Panc1 (cell line): ENCODE measurements around the gene PTTG2. TPM values are rescaled to one million over a fixed set of nuclear protein-coding genes. Genes with fewer than 3 reads are reported as not detected.

Experiments used
- ATAC-seq: fragments of 200-7000 bp; cut with Tn5 transposase; 2 replicates; pipeline ENCODE4 v1.9.1; 2020; ENCODE audit warnings: mild to moderate bottlenecking, moderate library complexity
- BruUV-seq: library from RNA; stranded (reverse); fragments of 400-500 nt; replicated peaks from 2 replicates; lab custom pipeline; 2021; lab: Mats Ljungman, UMichigan
- CTCF ChIA-PET: fragments of 300-600 bp; sonication (Branson Sonifier 250); formaldehyde crosslinking; loops from one replicate; lab custom pipeline; 2022; ENCODE audit warnings: antibody characterized with exemption; lab: Charles Lee
- POLR2A ChIA-PET: fragments of 300-600 bp; sonication (Branson Sonifier 250); formaldehyde crosslinking; loops from one replicate; lab custom pipeline; 2022; ENCODE audit warnings: antibody characterized with exemption; lab: Charles Lee
- DNase-seq: peaks from one replicate; pipeline ENCODE4 v3.0.0-alpha.2; 2010; ENCODE audit warnings: low read depth, low spot score
- H3K27ac ChIP-seq: 2 replicates; pipeline ENCODE4 v1.5.1; 2011; ENCODE audit warnings: mild to moderate bottlenecking, low read length, inconsistent platforms
- H3K27me3 ChIP-seq: fragments of 200-500 bp; sonication (Bioruptor generic); 2 replicates; pipeline ENCODE4 v1.6.0; 2014; ENCODE audit warnings: low read length, inconsistent platforms; ENCODE audit not compliant: control insufficient read depth, insufficient read depth
- H3K36me3 ChIP-seq: fragments of 200-500 bp; sonication (Bioruptor generic); 2 replicates; pipeline ENCODE4 v1.5.1; 2014; ENCODE audit warnings: inconsistent platforms, mild to moderate bottlenecking, low read length, moderate library complexity; ENCODE audit not compliant: control insufficient read depth, insufficient read depth
- H3K4me1 ChIP-seq: 2 replicates; pipeline ENCODE4 v1.5.1; 2011; ENCODE audit warnings: inconsistent platforms, mild to moderate bottlenecking, low read length, moderate library complexity; ENCODE audit not compliant: control insufficient read depth, insufficient read depth
- H3K4me3 ChIP-seq, 2 experiments: 2 replicates each; pipeline ENCODE4 v1.5.1; 2011 to 2012; ENCODE audit warnings: low read depth in 2 of 2, low read length in 2 of 2, mild to moderate bottlenecking in 2 of 2, inconsistent platforms in 1 of 2, moderate library complexity in 1 of 2
- H3K9me3 ChIP-seq: fragments of 200-500 bp; sonication (Bioruptor generic); 2 replicates; pipeline ENCODE4 v1.5.1; 2014; ENCODE audit warnings: low read depth, mild to moderate bottlenecking, inconsistent platforms, low read length, moderate library complexity; ENCODE audit not compliant: control insufficient read depth, insufficient read depth
- CTCF ChIP-seq: fragments of 450-650 bp; IDR thresholded peaks from 2 replicates; pipeline ENCODE4 v1.5.1; 2017; ENCODE audit warnings: mild to moderate bottlenecking
- POLR2AphosphoS5 ChIP-seq: IDR thresholded peaks from 2 replicates; pipeline ENCODE4 v1.6.1; 2012; ENCODE audit warnings: mild to moderate bottlenecking, low read depth, low read length, moderate library complexity
- REST ChIP-seq, 2 experiments: IDR thresholded peaks; 2 replicates each; pipeline ENCODE4 v1.6.1; 2011 to 2012; ENCODE audit warnings: low read depth in 2 of 2, control low read depth in 1 of 2, low read length in 1 of 2, mild to moderate bottlenecking in 1 of 2, moderate library complexity in 1 of 2; ENCODE audit not compliant: insufficient read depth in 1 of 2
- SIN3A ChIP-seq: IDR thresholded peaks from 2 replicates; pipeline ENCODE4 v1.6.1; 2012; ENCODE audit warnings: low read depth, mild to moderate bottlenecking, low read length, moderate library complexity, borderline replicate concordance; ENCODE audit not compliant: insufficient read depth
- TCF7L2 ChIP-seq: IDR thresholded peaks from 2 replicates; pipeline ENCODE4 v1.6.1; 2011; ENCODE audit warnings: mild to moderate bottlenecking, low read depth, low read length, inconsistent platforms
- in situ Hi-C: cut with HindIII; loops from 2 replicates; pipeline ENCODE4 v1.10.0; 2016; ENCODE audit warnings: low sequenced_read_pairs, low pct_unique_long_range_greater_than_20kb
- intact Hi-C: fragments of 100-400 bp; cut with micrococcal nuclease; formaldehyde crosslinking; loops from one replicate; pipeline ENCODE4 v1.10.0; 2022; ENCODE audit not compliant: unreplicated experiment
- total RNA-seq: library from RNA; stranded (reverse); gene quantifications from one replicate; pipeline ENCODE4 v1.2.1, GENCODE V29; 2021; ENCODE audit not compliant: unreplicated experiment

The PTTG2 gene
- total RNA-seq, 1 experiment from 2014 or later = not detected

GRCh38 chr4:37998226-37998625 is 38.0 kb downstream of the PTTG2 start:
- Histone ChIP-seq H3K9me3 (no peaks in the 10 kb centered on the region), H3K36me3 (no peaks in the 10 kb centered on the region), H3K4me1 (no peaks in the 10 kb centered on the region), H3K27me3 (no peaks in the 10 kb centered on the region), H3K27ac (no peak overlapping the region), H3K4me3 (no peak overlapping the region)
- no peak for TF ChIP-seq POLR2AphosphoS5
- TF ChIP-seq REST (IDR thresholded peaks at IDR 0.05; ENCODE audit: insufficient read depth in 1 of 2, low read depth in 2 of 2, low read length in 1 of 2) = no peak
- TF ChIP-seq TCF7L2 = no peak
- TF ChIP-seq SIN3A = no peak
- TF ChIP-seq CTCF = no peak
- DNase-seq (no peak), ATAC-seq (no peak)
- intact Hi-C loops = no loop called here
- BruUV-seq = no TSS peak
- POLR2A ChIA-PET = no interaction called here
- CTCF ChIA-PET = no interaction called here
- in situ Hi-C loops = no loop called here

GRCh38 chr4:37999000-37999716 is 39.0 kb downstream of the PTTG2 start:
- no TSS peak for BruUV-seq
- in situ Hi-C loops = no loop called here

More at GRCh38 chr4:37999000-37999716, 39.0 kb downstream of the PTTG2 start:
- intact Hi-C loops = no loop called here
- no peak for TF ChIP-seq POLR2AphosphoS5
- no peak for TF ChIP-seq CTCF
- TF ChIP-seq SIN3A = no peak
- no peak for TF ChIP-seq TCF7L2
- no peak for TF ChIP-seq REST (IDR thresholded peaks at IDR 0.05; ENCODE audit: insufficient read depth in 1 of 2, low read depth in 2 of 2, low read length in 1 of 2)
- POLR2A ChIA-PET = no interaction called here
- Histone ChIP-seq H3K9me3 (no peaks in the 10 kb centered on the region), H3K4me3 (no peak overlapping the region), H3K27me3 (no peaks in the 10 kb centered on the region), H3K36me3 (no peaks in the 10 kb centered on the region), H3K27ac (no peak overlapping the region), H3K4me1 (no peaks in the 10 kb centered on the region)
- CTCF ChIA-PET = no interaction called here
- ATAC-seq (no peak), DNase-seq (no peak)
